RWPE2 (cell line): ENCODE data around the gene LRFN4.

ENCODE experiments used
- ATAC-seq: fragments of 200-7000 bp; cut with Tn5 transposase; 3 replicates; pipeline ENCODE4 v1.9.1; 2021; ENCODE audit warnings: low read depth
- DNase-seq: peaks from one replicate; pipeline ENCODE4 v3.0.0-alpha.2; 2020; ENCODE audit warnings: low spot score
- H3K27ac ChIP-seq: fragments of 450-650 bp; 2 replicates; pipeline ENCODE4 v1.5.1; 2017; ENCODE audit warnings: mild to moderate bottlenecking; ENCODE audit not compliant: poor library complexity, severe bottlenecking
- H3K27me3 ChIP-seq: fragments of 250-450 bp; sonication (Bioruptor Pico); 2 replicates; pipeline ENCODE4 v1.5.1; 2021; ENCODE audit warnings: mild to moderate bottlenecking, moderate library complexity; ENCODE audit not compliant: insufficient read depth, poor library complexity, severe bottlenecking
- H3K36me3 ChIP-seq: fragments of 250-450 bp; sonication (Bioruptor Pico); 2 replicates; pipeline ENCODE4 v1.5.1; 2020; ENCODE audit warnings: low read depth, mild to moderate bottlenecking, moderate library complexity
- H3K4me1 ChIP-seq: fragments of 250-450 bp; sonication (Bioruptor Pico); 2 replicates; pipeline ENCODE4 v1.5.1; 2021; ENCODE audit warnings: mild to moderate bottlenecking, moderate library complexity; ENCODE audit not compliant: insufficient read depth, poor library complexity, severe bottlenecking
- H3K4me3 ChIP-seq: fragments of 250-450 bp; sonication (Bioruptor Pico); 2 replicates; pipeline ENCODE4 v1.5.1; 2021; ENCODE audit warnings: mild to moderate bottlenecking, moderate library complexity; ENCODE audit not compliant: severe bottlenecking
- H3K9me3 ChIP-seq: fragments of 250-450 bp; sonication (Bioruptor Pico); 2 replicates; pipeline ENCODE4 v1.5.1; 2021; ENCODE audit warnings: mild to moderate bottlenecking, moderate library complexity; ENCODE audit not compliant: severe bottlenecking
- CTCF ChIP-seq: fragments of 450-650 bp; IDR thresholded peaks from one replicate; pipeline ENCODE4 v1.5.1; 2017; ENCODE audit warnings: mild to moderate bottlenecking, moderate library complexity; ENCODE audit not compliant: poor library complexity, severe bottlenecking

LRFN4 gene

GRCh38 chr11:66875378-66875777 is 18.5 kb downstream of the LRFN4 start:
- Histone ChIP-seq H3K27ac (no peak overlapping the region), H3K36me3 (peaks cover 4% of the 10 kb centered on the region; the same call in 1 of the 2 replicates), H3K4me3 (no peak overlapping the region), H3K27me3 (no peaks in the 10 kb centered on the region), H3K9me3 (no peaks in the 10 kb centered on the region), H3K4me1 (peaks cover 12% of the 10 kb centered on the region)
- no peak for ATAC-seq
- peak; percentile 37 for DNase-seq
- no peak for TF ChIP-seq CTCF

- no peak for ATAC-seq
- no peaks in the 10 kb centered on the region for H3K36me3 ChIP-seq
- no peaks in the 10 kb centered on the region for H3K27me3 ChIP-seq
- peaks cover 23% of the 10 kb centered on the region for H3K4me1 ChIP-seq
- no peak overlapping the region for H3K4me3 ChIP-seq
- DNase-seq = no peak
- H3K27ac ChIP-seq = no peak overlapping the region
- no peak for TF ChIP-seq CTCF
- H3K9me3 ChIP-seq = no peaks in the 10 kb centered on the region
Measured at GRCh38 chr11:66877588-66878385, 20.9 kb downstream of the LRFN4 start.

GRCh38 chr11:66878474-66878873 is 21.6 kb downstream of the LRFN4 start:
- Histone ChIP-seq H3K36me3 (no peaks in the 10 kb centered on the region), H3K4me3 (no peak overlapping the region), H3K9me3 (no peaks in the 10 kb centered on the region), H3K27ac (no peak overlapping the region), H3K4me1 (peaks cover 26% of the 10 kb centered on the region), H3K27me3 (no peaks in the 10 kb centered on the region)
- no peak for ATAC-seq
- DNase-seq = no peak
- TF ChIP-seq CTCF = no peak

GRCh38 chr11:66879000-66879399 is 22.1 kb downstream of the LRFN4 start:
- H3K4me1 ChIP-seq = peaks cover 32% of the 10 kb centered on the region
- DNase-seq (peak; percentile 26), ATAC-seq (no peak)
- H3K36me3 ChIP-seq = no peaks in the 10 kb centered on the region
- no peaks in the 10 kb centered on the region for H3K27me3 ChIP-seq
- no peak for TF ChIP-seq CTCF
- H3K27ac ChIP-seq = no peak overlapping the region
- no peak overlapping the region for H3K4me3 ChIP-seq
- no peaks in the 10 kb centered on the region for H3K9me3 ChIP-seq

GRCh38 chr11:66879583-66879982 is 22.7 kb downstream of the LRFN4 start:
- H3K36me3 ChIP-seq = no peaks in the 10 kb centered on the region
- no peak for DNase-seq
- no peaks in the 10 kb centered on the region for H3K9me3 ChIP-seq
- no peak for TF ChIP-seq CTCF
- H3K4me1 ChIP-seq = peaks cover 34% of the 10 kb centered on the region
- no peak for ATAC-seq
- H3K27ac ChIP-seq = no peak overlapping the region
- no peak overlapping the region for H3K4me3 ChIP-seq
- H3K27me3 ChIP-seq = no peaks in the 10 kb centered on the region
